A673 (cell line): ENCODE results near the gene DHRS1.

ENCODE experiments used
- EZH2 ChIP-seq: fragments of 200-600 bp; sonication (generic); IDR thresholded peaks from 2 replicates; pipeline ENCODE4 v1.6.1; 2017; ENCODE audit warnings: borderline replicate concordance, low read depth, mild to moderate bottlenecking, mixed read lengths, antibody characterized with exemption, low read length; ENCODE audit not compliant: poor library complexity, severe bottlenecking
- TF ChIP-seq, protein P1 (sequence below): fragments of 300-800, 200-600 bp; sonication (generic); conservative IDR thresholded peaks from 2 replicates; pipeline ENCODE4 v1.5.1; 2017; ENCODE audit warnings: low read depth, mild to moderate bottlenecking, antibody characterized with exemption, low read length, moderate library complexity, mixed read lengths

DNA sequence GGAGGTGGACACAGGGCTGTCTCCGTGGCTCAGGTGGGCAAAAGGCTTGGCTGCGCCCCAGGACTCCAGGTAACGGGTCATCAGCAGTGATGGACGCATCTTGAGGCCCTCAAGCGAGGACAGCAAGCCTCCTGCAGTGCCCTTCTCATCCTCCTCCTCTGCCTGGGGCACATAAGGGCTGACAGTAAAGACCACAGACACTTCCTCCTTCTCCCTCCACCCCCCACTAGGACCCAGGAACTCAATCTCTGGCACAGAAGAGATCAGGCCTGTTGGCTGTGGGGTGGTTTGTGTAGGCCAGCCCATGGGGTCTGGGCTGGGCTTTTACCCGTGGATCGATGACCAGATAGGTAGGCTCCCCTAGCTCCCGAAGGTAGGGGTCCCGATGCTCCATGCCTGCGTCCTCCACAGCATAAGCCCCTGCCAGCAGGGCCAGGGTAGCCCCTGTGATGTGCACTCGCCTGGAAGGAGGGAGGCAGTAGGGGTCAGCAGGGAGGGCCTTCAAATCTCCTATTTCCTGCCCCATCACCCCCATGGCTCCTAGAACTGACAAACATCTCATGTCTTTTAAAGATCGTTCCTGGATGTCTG, 29.6 kb upstream of the DHRS1 start:
- TF ChIP-seq, protein P1, sequence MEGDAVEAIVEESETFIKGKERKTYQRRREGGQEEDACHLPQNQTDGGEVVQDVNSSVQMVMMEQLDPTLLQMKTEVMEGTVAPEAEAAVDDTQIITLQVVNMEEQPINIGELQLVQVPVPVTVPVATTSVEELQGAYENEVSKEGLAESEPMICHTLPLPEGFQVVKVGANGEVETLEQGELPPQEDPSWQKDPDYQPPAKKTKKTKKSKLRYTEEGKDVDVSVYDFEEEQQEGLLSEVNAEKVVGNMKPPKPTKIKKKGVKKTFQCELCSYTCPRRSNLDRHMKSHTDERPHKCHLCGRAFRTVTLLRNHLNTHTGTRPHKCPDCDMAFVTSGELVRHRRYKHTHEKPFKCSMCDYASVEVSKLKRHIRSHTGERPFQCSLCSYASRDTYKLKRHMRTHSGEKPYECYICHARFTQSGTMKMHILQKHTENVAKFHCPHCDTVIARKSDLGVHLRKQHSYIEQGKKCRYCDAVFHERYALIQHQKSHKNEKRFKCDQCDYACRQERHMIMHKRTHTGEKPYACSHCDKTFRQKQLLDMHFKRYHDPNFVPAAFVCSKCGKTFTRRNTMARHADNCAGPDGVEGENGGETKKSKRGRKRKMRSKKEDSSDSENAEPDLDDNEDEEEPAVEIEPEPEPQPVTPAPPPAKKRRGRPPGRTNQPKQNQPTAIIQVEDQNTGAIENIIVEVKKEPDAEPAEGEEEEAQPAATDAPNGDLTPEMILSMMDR, result no peak
- no peak for TF ChIP-seq EZH2
